GM21515 (cell line): ENCODE results near the gene GJD2.

Experiments used
- ATAC-seq: cut with Tn5 transposase; IDR thresholded peaks from one replicate; pipeline ENCODE4 v1.9.1; 2021; ENCODE audit not compliant: unreplicated experiment

The GJD2 gene

DNA sequence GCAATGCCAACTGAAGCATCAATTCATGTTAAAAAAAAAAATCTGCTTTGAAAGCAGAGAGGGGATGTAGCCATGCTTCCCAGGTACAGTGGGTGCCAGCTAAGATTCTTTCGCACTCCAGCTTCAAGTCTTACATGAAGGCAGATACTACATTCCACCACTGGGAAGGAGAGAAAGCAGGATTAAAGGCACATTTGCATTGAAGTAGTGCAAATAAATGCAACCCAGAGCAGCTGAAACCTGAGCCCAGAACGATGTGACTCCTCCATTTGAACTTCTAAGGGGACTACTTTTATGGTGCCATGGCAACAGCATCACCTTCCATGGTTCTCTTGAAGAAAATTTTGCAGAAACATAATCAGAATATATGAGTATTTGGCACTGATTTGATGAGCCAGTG lies 19.1 kb upstream of the GJD2 start:
- no peak for ATAC-seq

DNA sequence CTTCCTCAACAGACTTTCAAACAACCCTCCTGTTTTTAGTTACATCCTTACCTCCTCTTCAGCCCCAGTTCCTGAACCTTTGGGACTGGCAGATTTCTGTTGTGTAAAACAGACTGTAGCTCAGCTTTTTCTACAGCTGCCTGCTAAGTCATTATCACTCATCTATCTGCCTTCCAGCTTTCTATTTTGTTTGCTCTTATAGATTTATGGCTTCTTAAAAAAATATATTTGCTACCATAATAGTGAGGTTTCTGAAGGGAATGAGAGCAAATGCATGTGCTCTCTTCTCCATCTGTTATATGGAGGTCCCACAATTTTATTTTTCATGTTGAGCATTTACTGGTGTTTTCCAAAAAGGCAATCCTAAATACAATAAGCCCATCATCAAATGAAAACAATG lies 18.2 kb upstream of the GJD2 start:
- ATAC-seq, result no peak

DNA sequence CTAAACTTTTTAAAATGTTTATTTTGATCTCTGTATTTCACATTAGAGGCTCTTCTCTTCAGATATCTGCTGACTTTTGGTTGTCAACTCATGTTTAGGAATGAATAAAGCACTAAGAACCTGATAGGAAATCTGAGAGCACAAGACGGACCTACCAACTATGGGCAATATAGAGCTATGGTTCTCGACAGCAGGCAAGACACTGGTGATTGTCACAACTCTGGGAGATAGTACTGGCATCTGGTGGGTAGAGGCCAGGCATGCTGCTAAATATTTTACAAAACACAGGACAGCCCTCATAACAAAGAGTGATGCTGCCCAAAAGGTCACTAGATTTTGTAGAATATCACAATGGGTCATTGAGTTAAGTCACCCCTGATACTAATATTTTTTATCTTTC lies 17.5 kb upstream of the GJD2 start:
- ATAC-seq, result no peak

DNA sequence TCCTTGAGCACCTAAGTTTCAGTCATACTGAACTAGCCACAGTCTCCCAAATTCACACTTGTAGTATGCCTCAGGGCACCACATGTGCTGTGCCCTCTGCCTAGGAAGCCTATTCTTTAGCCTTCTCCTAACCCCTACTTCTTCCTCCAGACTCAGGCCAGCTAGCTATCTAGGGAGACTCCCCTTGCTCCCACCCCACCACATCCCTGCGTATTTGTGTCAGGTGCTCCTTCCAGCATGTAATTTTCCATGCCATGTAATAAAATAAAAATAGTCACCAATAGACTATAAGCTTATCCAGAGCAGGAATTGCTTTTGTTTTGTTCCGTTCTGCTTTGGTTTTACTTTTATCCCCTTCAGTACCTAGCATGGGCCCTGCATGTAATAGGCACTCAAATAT lies 14.9 kb upstream of the GJD2 start:
- no peak for ATAC-seq

DNA sequence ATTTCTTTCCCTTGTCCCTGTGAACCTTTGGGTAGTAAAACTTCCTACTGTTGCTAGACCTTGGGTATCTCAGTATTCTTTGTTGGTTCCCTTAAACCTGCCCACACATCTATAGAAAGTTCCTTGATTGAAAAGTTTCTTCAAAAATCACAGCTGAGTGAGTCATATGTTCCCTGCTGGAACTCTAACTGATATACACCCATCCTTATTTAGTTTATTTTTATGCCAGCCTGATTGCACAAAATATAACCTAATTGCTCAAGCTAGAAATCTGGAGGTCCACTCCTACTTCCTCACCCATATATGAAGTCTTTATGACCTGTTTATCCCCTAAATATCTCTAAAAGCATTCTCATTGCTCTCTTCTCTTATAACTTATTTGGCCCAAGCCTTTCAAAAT lies 13.7 kb upstream of the GJD2 start:
- ATAC-seq, result no peak

DNA sequence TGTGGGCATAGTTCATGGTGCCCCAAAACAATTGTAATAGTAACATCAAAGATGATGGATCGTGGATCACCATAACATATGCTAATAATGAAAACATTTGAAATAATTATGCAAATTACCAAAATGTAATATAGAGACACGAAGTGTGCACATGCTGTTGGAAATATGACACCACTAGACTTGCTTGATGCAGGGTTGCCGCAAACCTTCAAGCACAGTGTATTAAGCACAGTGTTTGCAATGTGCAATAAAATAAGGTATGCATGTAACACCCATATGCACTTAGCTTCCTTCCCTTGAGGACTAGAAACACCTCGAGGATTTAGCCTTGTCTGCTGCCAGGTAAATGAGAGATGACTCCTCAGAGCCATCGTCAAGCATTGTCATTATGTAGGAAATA lies 10.9 kb upstream of the GJD2 start:
- no peak for ATAC-seq

DNA sequence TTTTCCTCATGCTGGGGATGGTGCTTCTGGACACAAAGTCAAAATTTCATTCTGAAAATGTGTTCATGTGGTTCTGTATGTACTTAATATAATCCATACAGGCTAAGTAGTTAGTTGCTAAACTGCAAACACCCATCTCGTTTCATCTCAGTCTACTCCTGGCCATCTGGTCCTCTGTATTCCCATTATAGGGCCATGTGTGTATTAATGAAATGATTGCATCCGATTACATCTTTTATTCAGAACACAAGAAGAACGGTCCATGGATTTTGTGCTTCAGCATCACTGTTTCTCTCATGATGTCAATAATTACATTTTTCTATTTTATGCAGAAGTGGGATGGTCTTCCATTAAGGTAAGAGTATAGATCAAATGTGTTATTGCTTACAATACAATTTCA lies 6.1 kb upstream of the GJD2 start:
- no peak for ATAC-seq

DNA sequence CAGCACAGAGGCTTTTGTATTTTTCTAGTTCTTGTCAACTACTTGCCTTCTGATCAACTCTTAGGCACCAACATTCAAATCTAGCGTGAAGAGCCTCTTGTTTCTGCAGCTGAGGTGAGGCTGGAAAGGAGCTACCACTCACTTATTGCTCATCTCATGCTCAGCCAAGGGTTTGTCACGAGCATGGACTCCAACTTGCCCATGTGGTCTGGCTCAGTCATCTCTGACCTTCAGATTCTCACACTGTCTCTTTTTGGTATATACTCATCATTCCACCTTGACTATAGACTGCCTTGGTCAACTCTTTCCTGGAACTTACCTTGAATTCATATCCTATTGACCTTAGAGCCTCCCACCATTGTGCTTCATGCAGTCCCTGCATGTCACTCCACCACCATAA lies 5.2 kb upstream of the GJD2 start:
- no peak for ATAC-seq

DNA sequence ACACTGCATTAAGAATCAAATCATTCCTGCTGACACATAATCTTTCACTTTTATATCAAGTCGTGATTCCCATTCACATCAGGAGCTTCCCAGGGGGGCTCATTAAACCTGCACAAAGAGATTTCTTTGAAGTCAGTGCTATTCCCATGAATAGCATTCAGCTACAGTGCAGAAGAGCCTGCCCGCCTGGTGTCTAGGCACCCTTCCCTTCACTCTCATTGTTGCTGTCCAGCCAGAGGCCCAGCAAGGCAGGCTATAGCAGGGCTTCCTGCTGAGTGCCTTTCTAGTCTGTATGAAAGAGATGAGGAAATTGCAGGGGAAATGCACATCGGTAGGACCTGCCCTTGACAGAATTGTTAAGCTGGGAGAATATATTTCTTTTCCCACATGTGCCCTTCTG lies 4.5 kb upstream of the GJD2 start:
- ATAC-seq, result no peak

DNA sequence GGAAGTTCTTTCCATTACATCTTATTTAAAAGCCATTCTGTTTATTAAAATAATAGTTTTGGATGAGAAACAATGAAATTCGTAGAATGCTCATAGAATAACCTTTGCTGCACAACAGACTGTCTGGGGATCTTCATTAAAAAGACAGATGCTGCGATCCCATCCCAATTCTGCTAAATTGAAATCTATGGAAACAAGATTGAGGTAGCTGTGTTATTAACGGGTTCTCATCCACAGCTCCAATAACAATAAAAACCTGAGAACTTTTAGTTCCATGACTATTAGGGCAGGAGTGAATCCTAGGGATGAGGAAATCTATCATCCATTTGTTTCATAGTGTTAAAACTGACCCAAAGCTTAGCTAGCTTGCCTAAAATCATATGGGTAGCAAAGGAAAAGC lies 2.5 kb upstream of the GJD2 start:
- no peak for ATAC-seq

DNA sequence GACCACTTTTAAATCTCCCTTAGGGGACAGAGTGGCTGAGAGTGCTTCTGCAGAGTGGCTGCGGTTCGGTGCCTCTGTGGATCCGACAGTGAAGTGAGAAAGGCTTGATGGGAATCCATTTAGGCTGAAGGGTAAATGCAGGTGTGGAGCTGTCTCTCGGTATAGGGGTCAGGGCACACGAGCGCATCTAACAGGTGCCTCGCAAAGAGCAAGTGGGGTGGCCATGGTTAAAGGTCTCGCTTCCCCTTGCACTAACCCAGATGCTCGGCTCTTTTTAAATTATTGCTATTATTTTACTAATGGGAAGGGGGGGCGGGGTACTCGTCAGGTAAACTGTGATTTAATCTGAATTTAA lies 598 bp upstream of the GJD2 start:
- ATAC-seq, result no peak

DNA sequence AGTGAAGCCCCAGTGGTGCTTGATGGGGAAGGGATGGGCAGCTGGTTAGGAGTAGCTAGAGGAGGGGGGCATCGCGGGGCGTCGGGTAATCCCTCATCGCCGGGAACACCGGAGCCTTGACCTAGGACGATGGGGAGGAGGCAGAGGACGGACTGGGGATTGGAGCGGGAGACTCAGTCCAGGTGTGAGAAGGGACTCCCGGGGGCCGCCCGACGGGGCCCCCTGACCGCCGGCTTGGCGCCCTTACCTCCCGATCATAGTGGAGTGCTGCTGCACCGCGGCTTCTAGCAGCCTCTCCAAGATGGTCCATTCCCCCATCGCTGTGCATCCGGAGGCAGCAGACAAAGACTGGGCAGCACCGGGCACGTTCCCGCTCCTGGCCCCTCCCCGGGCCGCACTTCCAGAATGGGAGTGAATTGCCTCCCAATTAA lies 612 bp downstream of the GJD2 start:
- ATAC-seq, result no peak

DNA sequence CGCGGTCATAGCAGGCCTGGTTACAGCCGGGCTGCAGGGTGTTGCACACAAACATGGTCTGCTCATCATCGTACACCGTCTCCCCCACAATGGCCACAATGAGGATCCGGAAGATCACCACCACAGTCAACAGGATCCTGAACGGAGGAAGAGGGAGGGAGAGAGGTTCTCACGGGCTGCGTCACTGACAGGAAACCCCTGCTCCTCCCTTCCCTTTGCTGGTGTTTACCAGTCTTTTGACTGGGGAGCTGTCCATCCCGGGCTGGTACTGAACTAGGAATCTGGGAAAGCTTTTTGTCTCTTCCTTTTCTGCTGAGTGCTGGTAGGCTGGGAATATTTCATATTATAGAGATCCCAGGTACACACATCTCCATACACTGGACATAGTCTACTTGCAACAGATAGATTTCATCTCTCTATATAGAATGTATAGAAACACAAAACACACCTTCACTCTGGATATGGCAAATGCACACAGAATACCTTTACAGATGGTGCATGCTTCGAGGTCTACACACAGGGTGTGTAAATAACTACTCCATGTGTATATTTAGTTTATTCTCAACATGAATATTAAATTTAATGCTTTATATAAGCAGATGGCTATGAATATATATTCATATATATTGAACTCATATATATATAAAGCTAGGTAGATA lies 1.4 kb downstream of the GJD2 start:
- ATAC-seq, result no peak

DNA sequence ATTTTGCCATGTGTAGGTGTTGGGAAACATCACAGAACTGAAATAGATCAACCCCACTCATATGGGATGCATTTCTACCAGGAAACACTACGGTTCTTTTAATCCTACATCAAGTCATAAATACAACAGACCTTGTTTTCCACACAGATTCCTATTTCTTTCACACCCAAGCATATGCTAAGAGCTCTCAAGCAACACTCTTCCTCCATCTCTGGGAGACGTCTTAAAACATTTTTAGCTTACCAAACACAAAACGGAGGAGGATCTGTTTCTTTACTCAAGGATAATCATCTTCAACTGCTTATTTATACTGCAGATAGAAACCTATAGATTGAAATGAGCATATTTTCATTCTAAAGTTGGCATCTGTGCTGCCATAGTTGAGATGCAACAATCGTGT lies 5.1 kb downstream of the GJD2 start:
- ATAC-seq, result no peak

DNA sequence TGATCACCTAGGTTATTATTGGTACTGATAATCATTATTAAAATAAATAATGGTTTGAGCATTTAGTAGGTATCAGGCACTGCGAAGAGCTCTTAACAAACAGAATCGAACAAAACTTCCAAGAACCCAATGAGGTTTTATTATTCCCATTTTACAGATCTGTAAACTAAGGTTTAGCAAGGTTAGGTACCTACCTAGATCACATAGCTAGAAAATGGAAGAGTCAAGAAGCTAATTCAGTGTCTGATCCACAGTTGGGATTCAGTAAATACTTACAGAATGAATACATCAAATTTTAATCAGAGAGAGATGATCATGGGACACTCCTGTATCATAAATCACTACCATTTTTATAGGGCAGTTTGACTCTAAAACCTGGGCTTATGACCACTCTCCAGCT lies 15.5 kb downstream of the GJD2 start:
- ATAC-seq, result no peak

DNA sequence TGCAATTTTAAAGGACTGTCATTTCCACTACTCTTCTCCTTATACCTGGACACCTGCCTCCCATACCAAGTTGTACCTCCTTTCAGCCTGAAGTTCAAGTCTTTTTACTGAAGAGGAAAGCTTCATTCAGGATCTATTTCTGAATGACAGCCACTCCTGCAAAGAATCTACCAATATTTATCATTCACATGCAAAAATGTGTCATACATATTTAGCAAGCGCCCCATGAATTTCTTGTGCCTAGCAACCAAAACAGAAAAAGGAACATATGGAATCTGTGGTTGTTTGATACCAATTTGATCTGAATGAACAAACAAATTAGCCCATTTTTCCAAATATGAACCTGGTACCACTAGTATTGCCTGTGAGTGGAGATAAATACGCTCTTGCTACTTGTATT lies 16.8 kb downstream of the GJD2 start:
- no peak for ATAC-seq

DNA sequence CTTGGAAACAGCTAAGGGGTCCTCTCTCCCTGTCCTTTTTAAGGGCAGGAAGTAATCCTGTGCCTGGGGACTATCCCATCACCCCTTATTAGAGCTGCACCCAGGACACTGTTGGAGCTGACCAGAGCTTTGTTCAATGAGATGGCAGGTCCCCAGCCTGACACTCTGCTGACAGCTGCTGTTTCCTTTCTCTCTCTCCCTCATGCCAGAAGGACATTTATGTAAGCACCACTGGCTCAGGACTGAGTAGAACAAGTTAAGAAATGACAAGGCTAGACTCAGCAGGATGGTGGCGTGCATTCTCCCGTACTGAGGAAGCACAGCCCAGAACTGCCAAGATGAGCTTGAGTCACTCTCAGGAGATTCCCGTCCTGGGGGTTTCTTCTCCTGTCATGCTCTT lies 17.3 kb downstream of the GJD2 start:
- no peak for ATAC-seq

DNA sequence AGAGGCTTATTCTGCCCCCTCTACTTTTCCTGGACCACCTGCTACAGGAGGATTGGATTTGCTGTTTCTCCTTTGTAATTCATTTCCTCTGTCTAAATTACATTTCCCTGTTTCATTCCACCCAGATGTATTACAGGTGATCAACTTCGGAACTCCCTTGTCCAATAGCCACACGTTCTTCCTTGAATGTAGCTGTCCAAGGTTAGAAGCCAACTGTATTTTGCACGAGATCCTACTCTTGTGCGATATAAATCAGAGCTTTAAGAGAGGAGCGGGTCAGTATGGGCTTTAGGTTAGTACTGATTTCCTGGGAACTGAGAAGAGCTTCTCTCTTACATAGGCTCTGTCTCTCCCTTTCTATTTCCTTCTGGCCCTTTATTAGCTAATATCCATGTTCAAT lies 20.5 kb downstream of the GJD2 start:
- ATAC-seq, result no peak

DNA sequence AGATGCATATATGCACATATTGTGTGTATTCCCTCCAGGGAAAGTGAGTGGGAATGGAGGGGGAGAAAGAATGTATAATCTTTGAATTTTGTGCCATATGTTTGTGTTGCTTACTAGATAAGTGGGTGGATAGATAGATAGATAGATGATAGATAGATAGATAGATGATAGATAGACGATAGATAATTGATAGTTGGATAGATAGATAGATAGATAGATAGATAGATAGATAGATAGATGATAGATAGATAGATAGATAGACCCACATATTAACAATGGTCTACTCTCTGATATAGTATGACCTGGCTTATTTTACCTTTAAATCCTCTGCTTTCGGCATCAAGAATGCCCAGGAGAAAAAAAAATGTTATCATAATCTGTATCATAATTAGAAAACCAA lies 21.2 kb downstream of the GJD2 start:
- ATAC-seq, result no peak

DNA sequence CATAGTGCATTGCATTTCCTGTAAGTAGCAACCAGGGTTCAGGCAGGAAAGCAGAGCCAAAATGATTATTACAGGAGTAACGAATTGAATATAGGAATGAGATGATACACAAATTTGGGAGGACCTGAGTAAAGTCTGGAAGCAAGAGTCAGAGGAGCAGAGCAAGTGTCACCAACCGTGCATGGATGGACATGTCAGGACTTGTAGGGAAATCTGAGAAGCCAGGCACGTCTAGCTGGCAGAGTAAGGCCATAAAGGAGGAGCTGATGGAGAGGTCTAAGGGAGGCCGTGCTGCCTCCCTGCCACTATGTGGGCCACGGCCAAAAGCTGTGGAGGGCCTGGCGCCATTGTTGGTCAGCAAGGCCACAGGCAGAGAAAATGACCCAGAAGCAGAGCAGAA lies 22.4 kb downstream of the GJD2 start:
- ATAC-seq, result no peak

DNA sequence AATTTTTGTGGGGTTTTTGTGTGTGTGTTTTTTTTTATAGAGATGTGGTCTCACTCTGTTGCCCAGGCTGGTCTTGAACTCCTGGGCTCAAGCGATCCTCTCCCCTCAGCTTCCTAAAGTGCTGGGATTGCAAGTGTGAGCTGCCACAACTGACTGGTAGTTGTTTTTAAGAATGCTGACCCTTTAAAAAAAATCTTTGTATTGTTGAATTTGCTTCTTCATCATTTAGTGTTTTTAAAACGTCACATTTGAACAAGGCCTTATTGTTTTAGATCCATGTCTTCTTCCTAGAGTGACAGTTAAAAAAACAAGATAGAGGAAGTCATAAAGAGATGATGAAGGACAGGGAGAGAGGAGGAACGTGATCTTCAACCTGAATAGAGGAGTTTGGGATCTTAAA lies 24.1 kb downstream of the GJD2 start:
- ATAC-seq, result no peak

DNA sequence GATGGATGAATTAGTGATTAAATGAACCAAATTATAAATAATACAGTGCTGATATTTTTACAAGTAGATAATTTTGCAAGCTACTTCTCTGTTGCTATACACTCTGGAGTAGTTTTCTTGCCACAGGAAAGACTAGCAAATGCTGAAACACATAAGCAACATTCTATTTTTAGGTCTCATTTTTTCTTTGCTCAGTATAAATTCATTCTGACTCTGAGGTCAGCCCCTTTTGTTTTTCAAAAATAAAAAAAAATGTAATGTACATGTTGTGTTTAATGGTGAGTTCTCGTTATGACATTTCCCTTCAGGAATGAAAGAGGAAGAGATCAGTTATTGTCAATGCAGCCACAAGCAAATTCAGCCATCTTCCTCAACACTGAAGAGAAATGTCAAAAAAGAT lies 24.9 kb downstream of the GJD2 start:
- ATAC-seq, result no peak

DNA sequence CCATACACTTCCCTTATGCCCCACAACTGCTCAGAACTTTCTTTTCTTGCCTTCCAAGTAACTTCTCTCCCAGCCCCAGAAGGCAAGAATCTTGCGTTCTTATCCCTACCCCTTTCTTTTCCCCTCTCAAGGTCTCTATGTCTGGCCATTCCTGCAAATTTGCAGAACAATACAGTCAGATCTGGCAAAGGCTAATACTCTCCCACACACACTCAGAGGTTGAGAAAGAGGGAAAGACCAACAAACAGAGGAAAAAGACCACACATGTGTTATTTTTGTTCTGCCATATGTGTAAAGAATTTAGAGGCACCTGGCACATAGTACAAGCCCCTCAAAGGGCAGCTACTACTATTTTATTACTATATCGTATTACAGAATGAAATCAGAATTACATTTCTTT lies 25.7 kb downstream of the GJD2 start:
- no peak for ATAC-seq
